Choroid plexus epithelial cell (primary cell): Measurements from ENCODE around the gene XRCC1.
"Not testable (repeated sequence)": the region's sequence is repeated elsewhere in the genome, so short reads cannot be mapped to it uniquely, and the experiment has no call there.

Experiments used
- DNase-seq: peaks from one replicate; pipeline ENCODE4 v3.0.0-alpha.2; 2010; ENCODE audit warnings: low read depth
- H3K4me3 ChIP-seq: 2 replicates; pipeline ENCODE4 v1.5.1; 2011; ENCODE audit warnings: low read depth, mild to moderate bottlenecking, control low read depth, low read length, moderate library complexity
- CTCF ChIP-seq: conservative IDR thresholded peaks from 2 replicates; pipeline ENCODE4 v1.5.1; 2011; ENCODE audit warnings: low read depth, mild to moderate bottlenecking, control low read depth, inconsistent platforms, low read length, moderate library complexity

The XRCC1 gene

GRCh38 chr19:43518051-43518450 lies 57.3 kb downstream of the XRCC1 start:
- no peak for DNase-seq
- no peak for TF ChIP-seq CTCF
- H3K4me3 ChIP-seq, result no peak overlapping the region

GRCh38 chr19:43512399-43512798 lies 62.9 kb downstream of the XRCC1 start:
- DNase-seq, H3K4me3 ChIP-seq: not testable (repeated sequence)

- TF ChIP-seq CTCF, result no peak
- no peak overlapping the region for H3K4me3 ChIP-seq
- no peak for DNase-seq
These were observed 64.0 kb downstream of the XRCC1 start for GRCh38 chr19:43511324-43511723.

GRCh38 chr19:43510713-43511112 lies 64.6 kb downstream of the XRCC1 start:
- DNase-seq, result no peak
- no peak overlapping the region for H3K4me3 ChIP-seq
- no peak for TF ChIP-seq CTCF

GRCh38 chr19:43507880-43508279 lies 67.4 kb downstream of the XRCC1 start:
- no peak for DNase-seq
- H3K4me3 ChIP-seq, result no peak overlapping the region
- no peak for TF ChIP-seq CTCF

GRCh38 chr19:43506629-43507028 lies 68.7 kb downstream of the XRCC1 start:
- no peak for TF ChIP-seq CTCF
- no peak overlapping the region for H3K4me3 ChIP-seq
- DNase-seq, result no peak

GRCh38 chr19:43505941-43506340 lies 69.4 kb downstream of the XRCC1 start:
- TF ChIP-seq CTCF, result no peak
- no peak overlapping the region for H3K4me3 ChIP-seq
- DNase-seq, result no peak

GRCh38 chr19:43505186-43505456 lies 70.2 kb downstream of the XRCC1 start:
- H3K4me3 ChIP-seq, result no peak overlapping the region
- DNase-seq, result no peak
- no peak for TF ChIP-seq CTCF
